ENCODE data around the gene PKNOX2.

GRCh38 chr11:125325196-125325595 is 160.6 kb downstream of the PKNOX2 start:
- TF ChIP-seq HDGF (IDR thresholded peaks at IDR 0.05) = no peak
- no peak for TF ChIP-seq REST (IDR thresholded peaks at IDR 0.05; ENCODE audit: low read depth, low read length)

All from GM12878 (cell line).